ENCODE measurements around the gene MTMR2. TPM values are rescaled to one million over a fixed set of nuclear protein-coding genes. Genes with fewer than 3 reads are reported as not detected.

MTMR2 gene
- total and polyA plus RNA-seq, 3 donors from 2014 or later: 49.9 to 70.7 (median 55.5) TPM

- H3K4me3 ChIP-seq: no peak overlapping the region
- no peak for DNase-seq
- no peaks in the 10 kb centered on the region for H3K9me3 ChIP-seq
- intact Hi-C loops (cut with DNase I; ENCODE audit: low total_unique reads): no loop called here
- H3K27ac ChIP-seq: no peak overlapping the region
- H3K4me1 ChIP-seq: no peaks in the 10 kb centered on the region
- 89 to 92% methylated on average over 1 of the region's 1 CpG for WGBS, 2 donors
- no peak for TF ChIP-seq POLR2A (IDR thresholded peaks at IDR 0.05)
- TF ChIP-seq, protein P1, sequence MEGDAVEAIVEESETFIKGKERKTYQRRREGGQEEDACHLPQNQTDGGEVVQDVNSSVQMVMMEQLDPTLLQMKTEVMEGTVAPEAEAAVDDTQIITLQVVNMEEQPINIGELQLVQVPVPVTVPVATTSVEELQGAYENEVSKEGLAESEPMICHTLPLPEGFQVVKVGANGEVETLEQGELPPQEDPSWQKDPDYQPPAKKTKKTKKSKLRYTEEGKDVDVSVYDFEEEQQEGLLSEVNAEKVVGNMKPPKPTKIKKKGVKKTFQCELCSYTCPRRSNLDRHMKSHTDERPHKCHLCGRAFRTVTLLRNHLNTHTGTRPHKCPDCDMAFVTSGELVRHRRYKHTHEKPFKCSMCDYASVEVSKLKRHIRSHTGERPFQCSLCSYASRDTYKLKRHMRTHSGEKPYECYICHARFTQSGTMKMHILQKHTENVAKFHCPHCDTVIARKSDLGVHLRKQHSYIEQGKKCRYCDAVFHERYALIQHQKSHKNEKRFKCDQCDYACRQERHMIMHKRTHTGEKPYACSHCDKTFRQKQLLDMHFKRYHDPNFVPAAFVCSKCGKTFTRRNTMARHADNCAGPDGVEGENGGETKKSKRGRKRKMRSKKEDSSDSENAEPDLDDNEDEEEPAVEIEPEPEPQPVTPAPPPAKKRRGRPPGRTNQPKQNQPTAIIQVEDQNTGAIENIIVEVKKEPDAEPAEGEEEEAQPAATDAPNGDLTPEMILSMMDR (IDR thresholded peaks at IDR 0.05): no peak
- H3K36me3 ChIP-seq (ENCODE audit: low read depth, missing control alignments): no peaks in the 10 kb centered on the region
- no peaks in the 10 kb centered on the region for H3K27me3 ChIP-seq
These were observed 37.9 kb upstream of the MTMR2 start for GRCh38 chr11:95961758-95962157.

DNA sequence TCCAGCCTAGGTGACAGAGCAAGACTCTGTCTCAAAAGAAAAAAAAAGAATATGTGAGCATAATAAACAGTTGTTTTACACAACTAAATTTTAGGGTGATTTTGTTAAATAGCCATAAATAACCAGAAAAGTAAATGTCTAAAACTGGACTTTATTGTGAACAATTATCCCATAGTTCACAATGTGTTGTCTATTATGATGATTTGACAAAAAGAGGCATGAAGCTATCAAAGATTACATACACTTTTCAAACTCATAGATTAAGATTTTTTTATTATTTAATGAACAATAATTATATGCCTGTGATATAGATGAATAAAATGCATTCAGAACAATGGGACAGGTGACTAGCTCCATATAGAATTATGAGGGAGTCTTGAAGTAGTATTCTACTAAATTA, 27.0 kb upstream of the MTMR2 start:
- intact Hi-C loops (cut with DNase I; ENCODE audit: low total_unique reads): no loop called here
- H3K9me3 ChIP-seq: no peaks in the 10 kb centered on the region
- H3K27ac ChIP-seq: no peak overlapping the region
- H3K4me1 ChIP-seq: no peaks in the 10 kb centered on the region
- no peak overlapping the region for H3K4me3 ChIP-seq
- TF ChIP-seq POLR2A (IDR thresholded peaks at IDR 0.05): no peak
- TF ChIP-seq, protein P1 (IDR thresholded peaks at IDR 0.05): no peak
- no peaks in the 10 kb centered on the region for H3K27me3 ChIP-seq
- H3K36me3 ChIP-seq (ENCODE audit: low read depth, missing control alignments): no peaks in the 10 kb centered on the region
- no peak for DNase-seq

GRCh38 chr11:95948637-95949036, 24.7 kb upstream of the MTMR2 start:
- Histone ChIP-seq H3K27ac (no peak overlapping the region), H3K4me3 (no peak overlapping the region), H3K27me3 (no peaks in the 10 kb centered on the region), H3K4me1 (no peaks in the 10 kb centered on the region), H3K36me3 (ENCODE audit: low read depth, missing control alignments) (no peaks in the 10 kb centered on the region), H3K9me3 (no peaks in the 10 kb centered on the region)
- no peak for DNase-seq
- intact Hi-C loops (cut with DNase I; ENCODE audit: low total_unique reads): no loop called here
- WGBS, 2 donors: 97 to 100% methylated on average over 2 to 3 of the region's 3 CpGs
- no peak for TF ChIP-seq POLR2A (IDR thresholded peaks at IDR 0.05)
- TF ChIP-seq, protein P1 (IDR thresholded peaks at IDR 0.05): no peak

DNA sequence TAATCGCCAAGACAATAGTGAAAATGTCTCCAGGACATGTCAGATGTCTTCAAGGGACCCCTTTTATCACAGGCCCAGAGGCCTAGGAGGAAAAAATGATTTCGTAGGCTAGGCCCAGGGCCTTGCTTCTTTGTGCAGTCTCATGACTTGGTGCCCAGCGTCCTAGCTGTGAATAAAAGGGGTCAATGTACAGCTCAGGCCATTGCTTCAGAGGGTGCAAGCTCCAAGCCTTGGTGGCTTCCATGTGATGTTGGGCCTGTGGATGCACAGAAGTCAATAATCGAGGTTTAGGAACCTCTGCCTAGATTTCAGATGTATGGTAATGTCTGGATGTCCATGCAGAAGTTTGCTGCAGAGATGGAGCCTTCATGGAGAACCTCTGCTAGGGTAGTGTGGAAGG, 20.7 kb upstream of the MTMR2 start:
- H3K9me3 ChIP-seq: no peaks in the 10 kb centered on the region
- TF ChIP-seq POLR2A (IDR thresholded peaks at IDR 0.05): no peak
- TF ChIP-seq, protein P1 (IDR thresholded peaks at IDR 0.05): no peak
- WGBS, 2 donors: 83 to 84% methylated on average over 3 to 4 of the region's 4 CpGs
- no peaks in the 10 kb centered on the region for H3K36me3 ChIP-seq (ENCODE audit: low read depth, missing control alignments)
- no peaks in the 10 kb centered on the region for H3K4me1 ChIP-seq
- intact Hi-C loops (cut with DNase I; ENCODE audit: low total_unique reads): no loop called here
- no peak overlapping the region for H3K4me3 ChIP-seq
- H3K27me3 ChIP-seq: no peaks in the 10 kb centered on the region
- H3K27ac ChIP-seq: no peak overlapping the region
- no peak for DNase-seq

- WGBS, 2 donors: 83 to 94% methylated on average over 1 of the region's 1 CpG
- TF ChIP-seq, protein P1 (IDR thresholded peaks at IDR 0.05): no peak
- no peak for TF ChIP-seq POLR2A (IDR thresholded peaks at IDR 0.05)
- no peak overlapping the region for H3K4me3 ChIP-seq
- no peaks in the 10 kb centered on the region for H3K9me3 ChIP-seq
- intact Hi-C loops (cut with DNase I; ENCODE audit: low total_unique reads): no loop called here
- DNase-seq: no peak
- no peaks in the 10 kb centered on the region for H3K4me1 ChIP-seq
- H3K27me3 ChIP-seq: no peaks in the 10 kb centered on the region
- H3K36me3 ChIP-seq (ENCODE audit: low read depth, missing control alignments): no peaks in the 10 kb centered on the region
- H3K27ac ChIP-seq: no peak overlapping the region
These were observed 19.6 kb upstream of the MTMR2 start for GRCh38 chr11:95943546-95943945.
